GM20000 (cell line): ENCODE data around the gene KIAA0319L.

ENCODE experiments used
- DNase-seq: peaks from one replicate; pipeline ENCODE4 v3.0.0; 2012; ENCODE audit warnings: low spot score
- TF ChIP-seq, protein P1 (sequence below): IDR thresholded peaks from 2 replicates; pipeline ENCODE4 v1.5.1; 2012; ENCODE audit warnings: mild to moderate bottlenecking, control low read depth; ENCODE audit errors: extremely low read depth, missing control alignments

The KIAA0319L gene

DNA sequence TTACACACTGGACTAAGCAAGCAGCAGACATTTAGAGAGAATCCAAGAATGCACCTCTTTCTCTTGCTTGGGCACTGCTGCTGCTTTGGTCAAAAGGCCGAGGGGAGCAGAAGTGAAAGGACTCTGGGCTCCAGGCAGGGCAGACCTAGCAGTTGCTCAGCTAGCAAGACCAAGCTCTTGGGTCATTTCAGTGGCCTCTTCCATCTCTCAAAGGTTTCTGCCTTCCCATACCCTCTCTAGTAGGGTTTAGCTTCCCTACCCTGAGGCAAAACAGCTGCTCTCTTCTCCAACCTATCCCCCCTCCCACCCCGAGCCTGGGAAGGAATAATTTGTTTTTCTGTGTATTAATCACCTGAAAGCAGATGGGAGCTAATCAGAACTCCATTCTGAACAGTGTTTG is 41.7 kb upstream of the KIAA0319L start:
- TF ChIP-seq, protein P1, sequence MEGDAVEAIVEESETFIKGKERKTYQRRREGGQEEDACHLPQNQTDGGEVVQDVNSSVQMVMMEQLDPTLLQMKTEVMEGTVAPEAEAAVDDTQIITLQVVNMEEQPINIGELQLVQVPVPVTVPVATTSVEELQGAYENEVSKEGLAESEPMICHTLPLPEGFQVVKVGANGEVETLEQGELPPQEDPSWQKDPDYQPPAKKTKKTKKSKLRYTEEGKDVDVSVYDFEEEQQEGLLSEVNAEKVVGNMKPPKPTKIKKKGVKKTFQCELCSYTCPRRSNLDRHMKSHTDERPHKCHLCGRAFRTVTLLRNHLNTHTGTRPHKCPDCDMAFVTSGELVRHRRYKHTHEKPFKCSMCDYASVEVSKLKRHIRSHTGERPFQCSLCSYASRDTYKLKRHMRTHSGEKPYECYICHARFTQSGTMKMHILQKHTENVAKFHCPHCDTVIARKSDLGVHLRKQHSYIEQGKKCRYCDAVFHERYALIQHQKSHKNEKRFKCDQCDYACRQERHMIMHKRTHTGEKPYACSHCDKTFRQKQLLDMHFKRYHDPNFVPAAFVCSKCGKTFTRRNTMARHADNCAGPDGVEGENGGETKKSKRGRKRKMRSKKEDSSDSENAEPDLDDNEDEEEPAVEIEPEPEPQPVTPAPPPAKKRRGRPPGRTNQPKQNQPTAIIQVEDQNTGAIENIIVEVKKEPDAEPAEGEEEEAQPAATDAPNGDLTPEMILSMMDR, result no peak
- DNase-seq, result no peak

DNA sequence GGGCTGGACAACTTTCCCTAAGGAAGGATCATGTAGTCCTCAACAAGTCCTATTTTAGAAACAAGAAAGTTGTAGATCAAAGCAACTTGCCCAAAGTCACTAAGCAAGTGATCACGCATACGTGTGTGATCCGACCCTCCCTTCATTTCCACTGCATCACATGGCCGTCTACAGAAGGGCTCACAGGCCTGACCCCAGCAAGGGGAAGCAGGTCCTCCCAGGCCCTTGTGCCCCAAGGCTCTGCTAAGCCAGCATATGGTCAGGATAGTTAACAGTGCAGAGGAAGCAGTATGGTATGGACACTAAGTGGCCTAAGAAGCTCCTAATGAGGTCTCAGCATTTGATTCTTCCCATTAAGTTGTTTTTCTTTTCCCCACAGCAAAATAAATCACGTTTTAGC is 40.7 kb upstream of the KIAA0319L start:
- DNase-seq, result no peak
- TF ChIP-seq, protein P1, result no peak

DNA sequence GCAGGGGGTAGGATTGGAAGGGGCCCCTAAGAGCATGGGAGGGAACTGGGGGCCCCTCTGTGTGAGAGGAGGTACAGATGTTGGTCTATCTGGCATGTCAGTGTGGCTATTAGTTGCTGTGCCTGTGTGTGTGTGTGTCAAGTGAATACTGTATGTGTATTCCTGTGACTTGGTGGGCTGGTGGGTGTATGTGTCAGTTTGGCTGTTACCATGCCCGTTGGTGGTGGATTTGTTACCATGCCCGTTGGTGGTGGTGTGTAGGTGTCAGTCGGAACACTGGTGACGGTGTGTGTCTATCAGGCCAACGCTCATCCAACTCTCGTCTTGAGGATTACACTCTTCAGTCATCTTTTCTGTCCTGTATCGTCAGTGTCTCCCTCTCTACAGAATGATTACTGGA is 38.5 kb upstream of the KIAA0319L start:
- DNase-seq, result no peak
- TF ChIP-seq, protein P1, result no peak

DNA sequence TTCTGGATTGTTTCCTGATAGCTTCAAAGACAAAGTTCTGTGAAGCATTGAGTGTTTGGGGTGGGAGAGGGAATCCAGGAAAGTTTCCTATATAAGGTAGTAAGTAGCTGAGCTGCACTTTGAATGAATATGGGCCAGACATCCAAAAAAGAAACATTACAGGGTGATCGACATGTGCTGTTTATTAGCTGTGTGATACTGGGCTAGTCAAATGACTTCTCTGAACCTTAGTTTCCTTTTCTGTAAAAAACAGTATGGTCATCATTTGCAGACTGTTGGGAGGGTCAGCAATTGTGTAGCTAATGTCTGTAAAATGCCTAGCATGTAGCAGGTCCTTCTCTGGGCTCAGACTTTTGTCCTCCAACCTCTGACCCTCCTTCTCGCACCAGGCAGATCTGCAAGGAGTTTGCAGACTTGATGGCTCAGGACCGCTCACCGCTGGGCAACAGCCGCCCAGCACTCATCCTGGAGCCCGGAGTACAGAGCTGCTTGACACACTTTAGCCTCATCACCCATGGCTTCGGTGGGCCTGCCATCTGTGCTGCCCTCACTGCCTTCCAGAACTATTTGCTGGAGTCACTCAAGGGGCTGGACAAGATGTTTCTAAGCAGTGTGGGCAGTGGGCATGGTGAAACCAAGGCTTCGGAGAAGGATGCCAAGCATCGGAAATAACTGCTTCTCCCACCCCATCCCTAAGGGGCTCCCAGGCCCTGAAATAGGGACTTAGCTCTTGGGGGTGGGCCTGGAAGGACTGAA is 37.0 kb upstream of the KIAA0319L start:
- TF ChIP-seq, protein P1, result no peak
- DNase-seq, result no peak

DNA sequence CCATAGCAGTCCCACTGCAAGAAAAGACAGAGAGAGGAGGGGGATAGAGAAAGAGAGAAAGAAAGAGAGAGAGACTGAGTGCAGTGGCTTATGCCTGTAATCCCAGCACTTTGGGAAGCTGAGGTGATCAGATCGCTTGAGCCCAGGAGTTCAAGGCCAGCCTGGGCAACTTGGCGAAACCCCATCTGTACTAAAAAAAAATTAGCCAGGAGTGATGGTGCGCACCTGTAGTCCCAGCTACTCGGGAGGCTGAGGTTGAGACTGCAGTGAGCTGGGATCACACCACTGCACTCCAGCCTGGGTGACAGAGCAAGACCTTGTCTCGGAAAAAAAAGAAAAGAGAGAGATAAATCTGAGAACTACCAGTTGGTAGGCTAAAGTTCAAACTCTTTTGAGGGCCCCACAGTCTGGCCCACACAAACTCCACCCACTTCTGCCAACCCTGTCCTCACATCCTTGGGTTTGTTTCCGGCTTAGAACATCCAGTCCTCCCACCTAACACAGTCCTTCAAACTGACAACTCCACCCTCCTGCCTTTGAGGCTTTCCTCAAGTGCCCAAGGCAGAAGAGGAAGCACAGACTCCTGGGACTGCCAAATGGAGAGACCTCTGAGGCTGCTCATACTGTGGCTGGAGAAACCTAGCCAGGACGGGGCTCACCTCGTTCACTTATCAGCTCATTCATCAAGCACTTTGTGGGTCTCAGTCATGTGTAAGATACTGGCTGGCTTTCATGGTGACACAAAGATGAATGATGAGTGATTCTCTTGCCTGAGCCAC is 36.0 kb upstream of the KIAA0319L start:
- TF ChIP-seq, protein P1, result no peak
- DNase-seq, result no peak

DNA sequence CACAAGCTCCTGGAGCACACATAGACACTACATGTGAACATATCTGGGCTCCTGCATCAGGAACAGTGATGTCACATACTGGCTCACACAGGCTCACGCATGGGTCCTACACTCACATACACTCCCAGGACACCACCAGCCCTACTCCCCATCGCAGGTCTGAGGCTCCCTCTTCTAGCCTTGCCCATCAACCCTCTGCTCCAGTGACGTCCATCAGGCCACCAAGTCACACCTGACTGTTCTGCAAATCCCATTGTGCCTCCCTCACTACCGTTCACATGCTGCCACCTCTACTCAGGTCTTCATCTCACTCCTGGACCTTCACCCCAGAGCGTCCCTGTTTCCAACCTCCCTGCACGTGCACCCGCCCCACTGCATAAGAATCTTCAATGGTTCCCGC is 34.0 kb upstream of the KIAA0319L start:
- TF ChIP-seq, protein P1, result no peak
- DNase-seq, result no peak

DNA sequence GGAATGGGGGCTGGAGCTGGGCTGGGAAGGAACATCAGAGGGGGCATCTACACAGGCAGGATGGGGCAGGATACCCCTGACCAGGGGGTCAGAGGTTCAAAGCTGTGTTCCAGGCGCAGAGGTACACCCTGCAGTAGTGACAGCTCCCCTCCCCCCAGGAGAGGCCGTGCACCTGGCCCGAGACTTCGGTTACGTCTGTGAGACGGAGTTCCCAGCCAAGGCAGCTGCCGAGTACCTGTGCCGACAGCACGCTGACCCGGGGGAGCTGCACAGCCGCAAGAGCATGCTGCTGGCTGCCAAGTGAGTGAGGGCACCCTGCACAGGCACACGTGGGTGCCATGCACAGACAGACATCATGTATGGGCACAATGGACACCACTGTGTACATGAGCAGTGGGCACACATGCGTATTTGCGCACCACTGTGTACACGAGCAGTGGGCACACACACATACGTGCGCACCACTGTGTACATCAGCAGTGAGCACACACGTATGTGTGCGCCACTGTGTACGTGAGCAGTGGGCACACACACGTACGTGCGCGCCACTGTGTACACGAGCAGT is 33.4 kb upstream of the KIAA0319L start:
- TF ChIP-seq, protein P1, result no peak
- DNase-seq, result no peak
